LNCaP clone FGC (cell line): ENCODE measurements around the gene PLEKHA7.
A peak's percentile ranks its signal among the peaks of the same experiment; 100 is the strongest.

Experiments
- DNase-seq: peaks from one replicate; pipeline ENCODE4 v3.0.0-alpha.2; 2011; ENCODE audit warnings: low read depth
- H3K4me3 ChIP-seq: 2 replicates; pipeline ENCODE4 v1.5.1; 2011; ENCODE audit warnings: mild to moderate bottlenecking, low read depth, low read length, control low read depth
- CTCF ChIP-seq: IDR thresholded peaks from 2 replicates; pipeline ENCODE4 v1.5.1; 2012; ENCODE audit warnings: mild to moderate bottlenecking; ENCODE audit not compliant: control insufficient read depth, insufficient read depth; ENCODE audit errors: extremely low read depth

The PLEKHA7 gene

GRCh38 chr11:17024924-17025323 is 10.7 kb upstream of the PLEKHA7 start:
- H3K4me3 ChIP-seq, result no peak overlapping the region
- TF ChIP-seq CTCF, result no peak
- DNase-seq, result no peak

- no peak overlapping the region for H3K4me3 ChIP-seq
- DNase-seq, result no peak
- no peak for TF ChIP-seq CTCF
Measured at GRCh38 chr11:17021511-17021910, 7.3 kb upstream of the PLEKHA7 start.

GRCh38 chr11:17020831-17021230 is 6.6 kb upstream of the PLEKHA7 start:
- no peak overlapping the region for H3K4me3 ChIP-seq
- DNase-seq, result no peak
- TF ChIP-seq CTCF, result no peak

- TF ChIP-seq CTCF, result no peak
- H3K4me3 ChIP-seq, result no peak overlapping the region
- no peak for DNase-seq
Measured at GRCh38 chr11:17019232-17019631, 5.0 kb upstream of the PLEKHA7 start.

GRCh38 chr11:17015627-17016126 is 1.5 kb upstream of the PLEKHA7 start:
- H3K4me3 ChIP-seq, result no peak overlapping the region
- no peak for TF ChIP-seq CTCF
- DNase-seq, result no peak

GRCh38 chr11:17014833-17015626 is 816 bp upstream of the PLEKHA7 start:
- H3K4me3 ChIP-seq, result peak overlapping the region; percentile 70
- TF ChIP-seq CTCF, result peak; percentile 34
- DNase-seq, result no peak
